Measurements from ENCODE around the gene MUL1.

DNA sequence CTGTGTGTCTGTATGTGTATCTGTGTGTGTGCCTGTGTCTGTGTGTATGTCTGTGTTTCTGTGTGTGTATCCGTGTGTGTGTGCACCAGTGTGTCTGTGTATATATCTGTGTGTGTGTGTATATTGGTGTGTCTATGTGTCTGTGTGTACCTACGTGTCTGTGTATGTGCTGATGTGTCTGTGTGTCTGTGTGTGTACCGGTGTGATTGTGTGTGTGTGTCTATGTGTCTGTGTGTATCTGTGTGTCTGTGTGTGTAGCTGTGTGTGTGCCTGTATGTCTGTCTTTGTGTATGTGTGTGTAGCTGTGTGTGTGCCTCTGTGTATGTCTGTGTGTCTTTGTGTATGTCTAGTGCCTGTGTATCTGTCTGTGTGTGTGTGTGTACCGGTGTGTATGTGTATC, 53.9 kb downstream of the MUL1 start:
- TF ChIP-seq, protein P1, sequence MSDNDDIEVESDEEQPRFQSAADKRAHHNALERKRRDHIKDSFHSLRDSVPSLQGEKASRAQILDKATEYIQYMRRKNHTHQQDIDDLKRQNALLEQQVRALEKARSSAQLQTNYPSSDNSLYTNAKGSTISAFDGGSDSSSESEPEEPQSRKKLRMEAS (IDR thresholded peaks at IDR 0.05; ENCODE audit: low read depth), result no peak
- TF ChIP-seq, protein P2, sequence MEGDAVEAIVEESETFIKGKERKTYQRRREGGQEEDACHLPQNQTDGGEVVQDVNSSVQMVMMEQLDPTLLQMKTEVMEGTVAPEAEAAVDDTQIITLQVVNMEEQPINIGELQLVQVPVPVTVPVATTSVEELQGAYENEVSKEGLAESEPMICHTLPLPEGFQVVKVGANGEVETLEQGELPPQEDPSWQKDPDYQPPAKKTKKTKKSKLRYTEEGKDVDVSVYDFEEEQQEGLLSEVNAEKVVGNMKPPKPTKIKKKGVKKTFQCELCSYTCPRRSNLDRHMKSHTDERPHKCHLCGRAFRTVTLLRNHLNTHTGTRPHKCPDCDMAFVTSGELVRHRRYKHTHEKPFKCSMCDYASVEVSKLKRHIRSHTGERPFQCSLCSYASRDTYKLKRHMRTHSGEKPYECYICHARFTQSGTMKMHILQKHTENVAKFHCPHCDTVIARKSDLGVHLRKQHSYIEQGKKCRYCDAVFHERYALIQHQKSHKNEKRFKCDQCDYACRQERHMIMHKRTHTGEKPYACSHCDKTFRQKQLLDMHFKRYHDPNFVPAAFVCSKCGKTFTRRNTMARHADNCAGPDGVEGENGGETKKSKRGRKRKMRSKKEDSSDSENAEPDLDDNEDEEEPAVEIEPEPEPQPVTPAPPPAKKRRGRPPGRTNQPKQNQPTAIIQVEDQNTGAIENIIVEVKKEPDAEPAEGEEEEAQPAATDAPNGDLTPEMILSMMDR (IDR thresholded peaks at IDR 0.05), result no peak
- no peak for TF ChIP-seq JUND (IDR thresholded peaks at IDR 0.05)
- TF ChIP-seq EP300 (IDR thresholded peaks at IDR 0.05; ENCODE audit: borderline replicate concordance in 1 of 2, low read depth in 1 of 2, low read length in 1 of 2), result no peak
- no peak for TF ChIP-seq TAF1 (IDR thresholded peaks at IDR 0.05; ENCODE audit: borderline replicate concordance, low read depth, low read length)

Measured in SK-N-SH (cell line).